Sigmoid colon (tissue), 7 donors: ENCODE measurements around the gene DNASE1L3. TPM values are rescaled to one million over a fixed set of nuclear protein-coding genes. Genes with fewer than 3 reads are reported as not detected.
"Not testable (repeated sequence)": the region's sequence is repeated elsewhere in the genome, so short reads cannot be mapped to it uniquely, and the experiment has no call there.

ENCODE experiments used
- DNase-seq: peaks from one replicate; pipeline ENCODE4 v3.0.0-alpha.2; 2019
- H3K27ac ChIP-seq, 4 donors: fragments of 200-600 bp; sonication (generic); one replicate each; pipeline ENCODE4 v1.5.1; 2016 to 2019; ENCODE audit warnings: mild to moderate bottlenecking in 1 of 4
- H3K27me3 ChIP-seq, 3 donors: fragments of 200-600 bp; sonication (generic); one replicate each; pipeline ENCODE4 v1.5.1; 2019; ENCODE audit warnings: mild to moderate bottlenecking in 1 of 3
- H3K36me3 ChIP-seq, 4 donors: fragments of 200-600 bp; sonication (generic); one replicate each; pipeline ENCODE4 v1.5.1; 2016 to 2019
- H3K4me1 ChIP-seq, 4 donors: fragments of 200-600 bp; sonication (generic); one replicate each; pipeline ENCODE4 v1.5.1; 2017 to 2019
- H3K4me3 ChIP-seq, 4 donors: fragments of 200-600 bp; sonication (generic); one replicate each; pipeline ENCODE4 v1.5.1; 2017 to 2019; ENCODE audit warnings: mild to moderate bottlenecking in 2 of 4, moderate library complexity in 1 of 4
- H3K9me3 ChIP-seq, 4 donors: fragments of 200-600 bp in 3 of 4; sonication (generic) in 3 of 4; one replicate each; pipeline versions ENCODE4 v1.5.1 to v1.6.1; 2013 to 2019
- CTCF ChIP-seq, 4 experiments: fragments of 450-650 bp in 3 of 4; fragments of 200-600 bp in 1 of 4; IDR thresholded peaks; one replicate each; pipeline ENCODE4 v1.5.1; 2016 to 2019; ENCODE audit warnings: antibody characterized with exemption in 4 of 4, mild to moderate bottlenecking in 3 of 4, moderate library complexity in 2 of 4
- EP300 ChIP-seq, 4 donors: sonication (generic); formaldehyde crosslinking; IDR thresholded peaks; one replicate each; pipeline ENCODE4 v1.6.1; 2017; ENCODE audit warnings: antibody characterized with exemption in 4 of 4
- POLR2A ChIP-seq, 2 donors: fragments of 450-650 bp; IDR thresholded peaks; one replicate each; pipeline ENCODE4 v1.6.1; 2016; ENCODE audit warnings: antibody characterized with exemption in 2 of 2, mild to moderate bottlenecking in 2 of 2, moderate library complexity in 2 of 2
- POLR2AphosphoS5 ChIP-seq, 4 donors: sonication (generic); formaldehyde crosslinking; IDR thresholded peaks; one replicate each; pipeline ENCODE4 v1.6.1; 2017; ENCODE audit warnings: antibody characterized with exemption in 4 of 4
- WGBS, 2 donors: extraction: QIAGEN DNeasy Blood & Tissue Kit; methylation state at CpG; one replicate each; pipeline ENCODE4 v1.1.7; 2013; 5-methylcytosine and 5-hydroxymethylcytosine counted together
- intact Hi-C: fragments of 100-400 bp; cut with DNase I; formaldehyde crosslinking; loops from one replicate; pipeline ENCODE4 v1.15.1; 2023
- polyA plus RNA-seq, 3 donors: library from polyadenylated mRNA; stranded (reverse); fragments of 200-250 nt; gene quantifications; one replicate each; pipeline ENCODE4 v1.2.3, GENCODE V29; 2013
- total RNA-seq, 4 donors: library from RNA; depleted of rRNA; stranded (reverse); fragments of >200 nt; gene quantifications; one replicate each; pipeline ENCODE4 v1.1.0, GENCODE V29; 2016
- donor health status: healthy with polysubstance abuse.
- donor health status: Bipolar disorder and iron deficiency.
- donor health status: healthy.

The DNASE1L3 gene
- total and polyA plus RNA-seq, 7 donors = 0.27 to 69.8 (median 4.9) TPM; not detected in 1

GRCh38 chr3:58249358-58250092 is 38.8 kb upstream of the DNASE1L3 start:
- Histone ChIP-seq H3K9me3 (no peaks in the 10 kb centered on the region), H3K27me3 (no peaks in the 10 kb centered on the region), H3K27ac (peak overlapping the region in 1 of 4 donors; percentile 36), H3K4me1 (peaks cover 0 to 77% (median 63%) of the 10 kb centered on the region in 4 donors), H3K36me3 (no peaks in the 10 kb centered on the region), H3K4me3 (no peak overlapping the region)
- TF ChIP-seq EP300 (IDR thresholded peaks at IDR 0.05) = no peak
- no peak for TF ChIP-seq CTCF (IDR thresholded peaks at IDR 0.05)
- TF ChIP-seq POLR2AphosphoS5 (IDR thresholded peaks at IDR 0.05) = no peak
- TF ChIP-seq POLR2A (IDR thresholded peaks at IDR 0.05) = no peak
- DNase-seq = no peak
- WGBS, 2 donors = 16 to 59% methylated on average over 7 of the region's 7 CpGs
- intact Hi-C loops = loop anchor here (1.0 kb wide), 1 partner anchor 10 kb away; no protein-coding TSS in a partner anchor

GRCh38 chr3:58246148-58247047 is 35.6 kb upstream of the DNASE1L3 start:
- peak overlapping the region in 1 of 4 donors; percentile 48 for H3K27ac ChIP-seq
- no peaks in the 10 kb centered on the region for H3K9me3 ChIP-seq
- H3K4me3 ChIP-seq = no peak overlapping the region
- no peaks in the 10 kb centered on the region for H3K27me3 ChIP-seq
- peaks cover 0 to 57% (median 38%) of the 10 kb centered on the region in 4 donors for H3K4me1 ChIP-seq
- DNase-seq = no peak
- WGBS, 2 donors = 64 to 85% methylated on average over 8 of the region's 8 CpGs
- H3K36me3 ChIP-seq = no peaks in the 10 kb centered on the region
- TF ChIP-seq POLR2A (IDR thresholded peaks at IDR 0.05) (no peak), EP300 (IDR thresholded peaks at IDR 0.05) (no peak), POLR2AphosphoS5 (IDR thresholded peaks at IDR 0.05) (no peak), CTCF (IDR thresholded peaks at IDR 0.05) (no peak)
- intact Hi-C loops = no loop called here

- DNase-seq = no peak
- no peaks in the 10 kb centered on the region for H3K36me3 ChIP-seq
Measured at GRCh38 chr3:58243976-58244585, 33.3 kb upstream of the DNASE1L3 start.

GRCh38 chr3:58242860-58243259 is 32.1 kb upstream of the DNASE1L3 start:
- 70 to 83% methylated on average over 4 of the region's 4 CpGs for WGBS, 2 donors
- H3K4me3 ChIP-seq, intact Hi-C loops, H3K36me3 ChIP-seq, H3K27ac ChIP-seq, H3K9me3 ChIP-seq, DNase-seq, H3K27me3 ChIP-seq: not testable (repeated sequence)
- H3K4me1 ChIP-seq = peaks cover 0 to 53% (median 32%) of the 10 kb centered on the region in 4 donors

More at GRCh38 chr3:58243976-58244585, 33.3 kb upstream of the DNASE1L3 start:
- no peak overlapping the region for H3K27ac ChIP-seq
- peaks cover 0 to 46% (median 26%) of the 10 kb centered on the region in 4 donors for H3K4me1 ChIP-seq
- intact Hi-C loops = no loop called here
- H3K27me3 ChIP-seq = no peaks in the 10 kb centered on the region
- no peak for TF ChIP-seq EP300 (IDR thresholded peaks at IDR 0.05)
- H3K4me3 ChIP-seq = no peak overlapping the region
- H3K9me3 ChIP-seq = no peaks in the 10 kb centered on the region
- 87 to 91% methylated on average over 6 of the region's 6 CpGs for WGBS, 2 donors

- no peak for DNase-seq
- TF ChIP-seq POLR2A (IDR thresholded peaks at IDR 0.05) (no peak), CTCF (IDR thresholded peaks at IDR 0.05) (no peak), EP300 (IDR thresholded peaks at IDR 0.05) (no peak), POLR2AphosphoS5 (IDR thresholded peaks at IDR 0.05) (no peak)
- peaks cover 0 to 53% (median 32%) of the 10 kb centered on the region in 4 donors for H3K4me1 ChIP-seq
- WGBS, 2 donors = 44 to 45% methylated on average over 1 of the region's 1 CpG
- no peaks in the 10 kb centered on the region for H3K36me3 ChIP-seq
- no peak overlapping the region for H3K4me3 ChIP-seq
- H3K27ac ChIP-seq = no peak overlapping the region
- intact Hi-C loops = no loop called here
- no peaks in the 10 kb centered on the region for H3K9me3 ChIP-seq
- H3K27me3 ChIP-seq = no peaks in the 10 kb centered on the region
Measured at GRCh38 chr3:58242340-58242739, 31.6 kb upstream of the DNASE1L3 start.
